Neuronal stem cell (in vitro differentiated cells): ENCODE measurements around the gene TMOD1.
A peak's percentile ranks its signal among the peaks of the same experiment; 100 is the strongest.

Experiments used
- DNase-seq: peaks from one replicate; pipeline ENCODE4 v3.0.0-alpha.2; 2013; ENCODE audit warnings: low spot score
- H2AFZ ChIP-seq: one replicate; pipeline ENCODE4 v1.6.1; 2013; ENCODE audit warnings: mild to moderate bottlenecking, low read length, inconsistent platforms
- H2AK5ac ChIP-seq: 2 replicates; pipeline ENCODE4 v1.6.1; 2013; ENCODE audit warnings: low read depth, mild to moderate bottlenecking, inconsistent platforms, low read length, moderate library complexity, mixed read lengths
- H2BK120ac ChIP-seq: 2 replicates; pipeline ENCODE4 v1.6.1; 2013; ENCODE audit warnings: low read depth, mild to moderate bottlenecking, inconsistent platforms, low read length, moderate library complexity, mixed read lengths
- H2BK12ac ChIP-seq: one replicate; pipeline ENCODE4 v1.6.1; 2013; ENCODE audit warnings: low read length, inconsistent platforms
- H2BK15ac ChIP-seq: 2 replicates; pipeline ENCODE4 v1.6.1; 2013; ENCODE audit warnings: mild to moderate bottlenecking, low read length, inconsistent platforms, mixed read lengths
- H2BK5ac ChIP-seq: one replicate; pipeline ENCODE4 v1.6.1; 2013; ENCODE audit warnings: inconsistent platforms, mild to moderate bottlenecking, low read length, moderate library complexity
- H3K14ac ChIP-seq: one replicate; pipeline ENCODE4 v1.6.1; 2013; ENCODE audit warnings: low read length, inconsistent platforms
- H3K18ac ChIP-seq: 2 replicates; pipeline ENCODE4 v1.6.1; 2013; ENCODE audit warnings: low read length, inconsistent platforms
- H3K23ac ChIP-seq: 2 replicates; pipeline ENCODE4 v1.6.1; 2013; ENCODE audit warnings: low read depth, mild to moderate bottlenecking, mixed read lengths, low read length, inconsistent platforms; ENCODE audit not compliant: poor library complexity
- H3K27ac ChIP-seq: replicated peaks from 3 replicates; pipeline ENCODE4 v1.5.1; 2013; ENCODE audit warnings: low read length, inconsistent platforms
- H3K27me3 ChIP-seq, 3 experiments: 2 replicates each; pipeline ENCODE4 v1.6.1; 2013; ENCODE audit warnings: low read length in 3 of 3, mild to moderate bottlenecking in 2 of 3, inconsistent platforms in 1 of 3, low read depth in 1 of 3, mixed read lengths in 1 of 3, moderate library complexity in 1 of 3; ENCODE audit not compliant: control insufficient read depth in 3 of 3, insufficient read depth in 3 of 3
- H3K36me3 ChIP-seq, 2 donors: replicated peaks in 1 of 2; 2 replicates each; pipeline ENCODE4 v1.6.1; 2013; ENCODE audit warnings: low read length in 2 of 2; ENCODE audit not compliant: control insufficient read depth in 2 of 2, insufficient read depth in 2 of 2
- H3K4ac ChIP-seq: 2 replicates; pipeline ENCODE4 v1.6.1; 2013; ENCODE audit warnings: inconsistent platforms, mild to moderate bottlenecking, low read length, moderate library complexity
- H3K4me1 ChIP-seq, 2 donors: 1 replicate in 1 of 2; 2 replicates in 1 of 2; pipeline ENCODE4 v1.6.1; 2013; ENCODE audit warnings: low read length in 2 of 2, low read depth in 1 of 2; ENCODE audit not compliant: control insufficient read depth in 2 of 2, insufficient read depth in 1 of 2
- H3K4me2 ChIP-seq: one replicate; pipeline ENCODE4 v1.6.1; 2013; ENCODE audit warnings: mild to moderate bottlenecking, low read length, inconsistent platforms; ENCODE audit not compliant: insufficient read depth, poor library complexity, severe bottlenecking
- H3K4me3 ChIP-seq, 2 donors: 2 replicates each; pipeline ENCODE4 v1.5.1; 2013; ENCODE audit warnings: low read length in 2 of 2, mild to moderate bottlenecking in 2 of 2, inconsistent platforms in 1 of 2, moderate library complexity in 1 of 2
- H3K79me1 ChIP-seq: one replicate; pipeline ENCODE4 v1.6.1; 2013; ENCODE audit warnings: low read depth, mild to moderate bottlenecking, inconsistent platforms, low read length, moderate library complexity
- H3K9ac ChIP-seq: one replicate; pipeline ENCODE4 v1.6.1; 2013; ENCODE audit warnings: mild to moderate bottlenecking, low read depth, low read length, inconsistent platforms; ENCODE audit not compliant: poor library complexity
- H3K9me3 ChIP-seq, 2 donors: replicated peaks in 1 of 2; 2 replicates each; pipeline versions ENCODE3 to v1.6.1; 2013; ENCODE audit warnings: low read length in 2 of 2, mild to moderate bottlenecking in 2 of 2, inconsistent platforms in 1 of 2, low read depth in 1 of 2, mixed read lengths in 1 of 2, moderate library complexity in 1 of 2; ENCODE audit not compliant: control insufficient read depth in 2 of 2, insufficient read depth in 1 of 2
- H4K8ac ChIP-seq: one replicate; pipeline ENCODE4 v1.6.1; 2013; ENCODE audit warnings: low read depth, mild to moderate bottlenecking, inconsistent platforms, low read length, moderate library complexity
- H4K91ac ChIP-seq: one replicate; pipeline ENCODE4 v1.6.1; 2013; ENCODE audit warnings: low read length, low read depth, mild to moderate bottlenecking, inconsistent platforms; ENCODE audit not compliant: poor library complexity
- whole genome bisulfite sequencing, 2 donors: extraction: QIAGEN DNeasy Blood & Tissue Kit; methylation state at CpG; one replicate each; pipeline ENCODE4 v1.1.7; 2013; ENCODE audit warnings: missing lambda C conversion rate in 2 of 2, mixed read lengths in 1 of 2; ENCODE audit not compliant: insufficient read length in 2 of 2, insufficient replicate concordance in 1 of 2; ENCODE audit errors: extremely low coverage in 2 of 2; 5-methylcytosine and 5-hydroxymethylcytosine counted together

The TMOD1 gene

GRCh38 chr9:97502222-97502983 is 937 bp downstream of the TMOD1 start:
- Histone ChIP-seq H3K4me2 (peak overlapping the region; percentile 98), H3K14ac (no peak overlapping the region), H3K36me3 (no peaks in the 10 kb centered on the region), H2BK15ac (no peak overlapping the region), H2AFZ (peak overlapping the region; percentile 83), H3K9ac (peak overlapping the region; percentile 64), H2BK120ac (peak overlapping the region; percentile 35), H2AK5ac (no peak overlapping the region), H2BK5ac (no peak overlapping the region), H3K4ac (no peak overlapping the region), H2BK12ac (no peak overlapping the region), H3K79me1 (no peaks in the 10 kb centered on the region), H3K27ac (no peak overlapping the region), H3K9me3 (peaks cover 0 to 7% of the 10 kb centered on the region in 2 donors), H3K23ac (peak overlapping the region; percentile 36), H4K8ac (no peak overlapping the region), H3K27me3 (peaks cover 15 to 71% (median 45%) of the 10 kb centered on the region in 3 experiments), H3K4me3 (peak overlapping the region in 1 of 2 donors; percentile 76), H3K4me1 (peaks cover 0 to 7% of the 10 kb centered on the region in 2 donors), H3K18ac (peak overlapping the region; percentile 68), H4K91ac (no peak overlapping the region)
- no CpG with 5 or more reads among the region's 49 CpGs for WGBS, 2 donors
- DNase-seq, result peak; percentile 24

- peak overlapping the region; percentile 98 for H3K4me2 ChIP-seq
- H3K4me3 ChIP-seq, result no peak overlapping the region
- H3K14ac ChIP-seq, result no peak overlapping the region
- H2BK120ac ChIP-seq, result no peak overlapping the region
- H3K9ac ChIP-seq, result peak overlapping the region; percentile 64
- H3K36me3 ChIP-seq, result no peaks in the 10 kb centered on the region
- no peak overlapping the region for H4K91ac ChIP-seq
- H3K23ac ChIP-seq, result no peak overlapping the region
- no peak overlapping the region for H2BK15ac ChIP-seq
- no peak overlapping the region for H3K27ac ChIP-seq
- H3K27me3 ChIP-seq, result peaks cover 15 to 71% (median 45%) of the 10 kb centered on the region in 3 experiments
- no peak overlapping the region for H4K8ac ChIP-seq
- peaks cover 0 to 7% of the 10 kb centered on the region in 2 donors for H3K4me1 ChIP-seq
- WGBS, 2 donors, result no CpG with 5 or more reads among the region's 17 CpGs
- DNase-seq, result no peak
- peak overlapping the region; percentile 51 for H3K18ac ChIP-seq
- no peak overlapping the region for H2BK5ac ChIP-seq
- no peaks in the 10 kb centered on the region for H3K79me1 ChIP-seq
- peak overlapping the region; percentile 83 for H2AFZ ChIP-seq
- H3K4ac ChIP-seq, result no peak overlapping the region
- H2BK12ac ChIP-seq, result no peak overlapping the region
- H3K9me3 ChIP-seq, result peaks cover 0 to 7% of the 10 kb centered on the region in 2 donors
- H2AK5ac ChIP-seq, result no peak overlapping the region
These were observed 1.8 kb downstream of the TMOD1 start for GRCh38 chr9:97502984-97503861.

- Histone ChIP-seq H3K18ac (no peak overlapping the region), H2BK5ac (no peak overlapping the region), H2BK15ac (no peak overlapping the region), H2BK120ac (no peak overlapping the region), H3K4ac (no peak overlapping the region), H3K9me3 (peaks cover 0 to 7% of the 10 kb centered on the region in 2 donors), H3K79me1 (no peaks in the 10 kb centered on the region), H2AFZ (no peak overlapping the region), H3K9ac (no peak overlapping the region), H3K36me3 (no peaks in the 10 kb centered on the region), H3K14ac (no peak overlapping the region), H4K91ac (no peak overlapping the region), H2BK12ac (no peak overlapping the region), H4K8ac (no peak overlapping the region), H3K4me2 (no peak overlapping the region), H3K4me1 (peaks cover 0 to 7% of the 10 kb centered on the region in 2 donors), H2AK5ac (no peak overlapping the region), H3K23ac (no peak overlapping the region), H3K4me3 (no peak overlapping the region), H3K27me3 (peaks cover 15 to 71% (median 45%) of the 10 kb centered on the region in 3 experiments), H3K27ac (no peak overlapping the region)
- DNase-seq, result no peak
- WGBS, 2 donors, result no CpG with 5 or more reads among the region's 1 CpG
These were observed 2.4 kb downstream of the TMOD1 start for GRCh38 chr9:97503862-97504210.
